HG02678 (cell line): ENCODE results near the gene HAX1.
"Not testable (repeated sequence)": the region's sequence is repeated elsewhere in the genome, so short reads cannot be mapped to it uniquely, and the experiment has no call there.

Experiments
- ATAC-seq: cut with Tn5 transposase; IDR thresholded peaks from one replicate; pipeline ENCODE4 v1.9.1; 2021; ENCODE audit warnings: mild to moderate bottlenecking, moderate library complexity; ENCODE audit not compliant: unreplicated experiment

Gene HAX1

GRCh38 chr1:154272217-154272998 is at the start of gene HAX1:
HAX1 (plus strand) TSS chr1:154272629; CDS start chr1:154272724, 95 bp downstream.
- peak; percentile 83 for ATAC-seq

- ATAC-seq, result no peak
Observed at GRCh38 chr1:154222918-154223317, 49.5 kb upstream of the HAX1 start.

GRCh38 chr1:154223621-154224020 is 48.8 kb upstream of the HAX1 start:
- no peak for ATAC-seq

- no peak for ATAC-seq
Observed at GRCh38 chr1:154225370-154225769, 47.1 kb upstream of the HAX1 start.

- ATAC-seq, result not testable (repeated sequence)
Observed at GRCh38 chr1:154231112-154231511, 41.3 kb upstream of the HAX1 start.

GRCh38 chr1:154233127-154233526 is 39.3 kb upstream of the HAX1 start:
- ATAC-seq, result not testable (repeated sequence)

GRCh38 chr1:154236855-154237254 is 35.6 kb upstream of the HAX1 start:
- ATAC-seq, result no peak

GRCh38 chr1:154237435-154237834 is 35.0 kb upstream of the HAX1 start:
- ATAC-seq, result no peak

- no peak for ATAC-seq
Observed at GRCh38 chr1:154237880-154238506, 34.4 kb upstream of the HAX1 start.

GRCh38 chr1:154239491-154239890 is 32.9 kb upstream of the HAX1 start:
- ATAC-seq, result no peak

GRCh38 chr1:154240294-154240833 is 32.1 kb upstream of the HAX1 start:
- no peak for ATAC-seq

- ATAC-seq, result no peak
Observed at GRCh38 chr1:154241703-154242351, 30.6 kb upstream of the HAX1 start.

GRCh38 chr1:154253671-154254070 is 18.8 kb upstream of the HAX1 start:
- no peak for ATAC-seq

GRCh38 chr1:154256686-154257085 is 15.7 kb upstream of the HAX1 start:
- no peak for ATAC-seq

GRCh38 chr1:154258784-154259183 is 13.6 kb upstream of the HAX1 start:
- no peak for ATAC-seq

GRCh38 chr1:154260127-154260526 is 12.3 kb upstream of the HAX1 start:
- no peak for ATAC-seq

- ATAC-seq, result no peak
Observed at GRCh38 chr1:154263465-154264332, 8.7 kb upstream of the HAX1 start.

- no peak for ATAC-seq
Observed at GRCh38 chr1:154264454-154264853, 8.0 kb upstream of the HAX1 start.

- ATAC-seq, result no peak
Observed at GRCh38 chr1:154265586-154265985, 6.8 kb upstream of the HAX1 start.

GRCh38 chr1:154270833-154271232 is 1.6 kb upstream of the HAX1 start:
- no peak for ATAC-seq
